Measurements from ENCODE around the gene RPUSD1. TPM values are rescaled to one million over a fixed set of nuclear protein-coding genes. Genes with fewer than 3 reads are reported as not detected.
A peak's percentile ranks its signal among the peaks of the same experiment; 100 is the strongest.

RPUSD1 gene
- total RNA-seq, 1 experiment from 2014 or later: 72.6 TPM

DNA sequence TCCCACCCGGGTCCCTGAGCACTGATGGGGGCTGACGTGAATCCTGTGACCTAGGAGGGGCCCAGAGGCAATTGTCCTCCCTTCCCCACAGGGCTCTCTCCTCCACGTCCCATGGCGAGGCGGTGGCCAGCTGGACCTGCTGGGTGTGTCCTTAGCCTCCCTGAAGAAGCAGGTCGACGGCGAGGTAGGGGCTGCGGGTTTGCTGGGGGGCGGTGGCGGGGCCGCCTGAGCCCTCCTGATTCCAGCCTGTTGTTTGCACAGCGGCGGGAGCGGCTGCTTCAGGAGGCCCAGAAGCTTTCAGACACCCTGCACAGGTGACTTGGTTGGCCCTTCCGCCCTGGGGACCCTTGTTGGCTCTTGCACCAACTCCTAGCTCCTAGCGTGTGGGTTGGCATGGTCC, 1.9 kb upstream of the RPUSD1 start:
- BruUV-seq (replicated peaks): no TSS peak
- Histone ChIP-seq H3F3A (ENCODE audit: low read length, unreplicated experiment) (no peaks in the 10 kb centered on the region), H4K20me1 (ENCODE audit: low read length) (no peaks in the 10 kb centered on the region), H3K4me2 (ENCODE audit: low read length) (peak overlapping the region; percentile 94), H3K79me2 (ENCODE audit: low read length) (peaks cover 45% of the 10 kb centered on the region), H3K9me3 (ENCODE audit: low read length) (no peaks in the 10 kb centered on the region), H2AFZ (ENCODE audit: low read length) (no peak overlapping the region), H3K4me1 (ENCODE audit: insufficient read depth, low read length) (peaks cover 6% of the 10 kb centered on the region; the same call in 1 of the 2 replicates), H3K9me2 (replicated peaks; ENCODE audit: low read length) (no peaks in the 10 kb centered on the region), H3K27me3 (ENCODE audit: low read length) (no peaks in the 10 kb centered on the region), H3K4me3 (ENCODE audit: low read length) (no peak overlapping the region), H3K27ac (ENCODE audit: low read length) (no peak overlapping the region), H3K9ac (ENCODE audit: low read length) (no peak overlapping the region), H3K36me3 (ENCODE audit: low read depth, low read length) (no peaks in the 10 kb centered on the region; the same call in 1 of the 2 replicates)
- CTCF ChIA-PET: no interaction called here
- TF ChIP-seq EZH2phosphoT487 (IDR thresholded peaks at IDR 0.05; ENCODE audit: borderline replicate concordance, low read length) (no peak), EZH2 (IDR thresholded peaks at IDR 0.05; ENCODE audit: low read length, unreplicated experiment) (no peak)
- TF ChIP-seq, protein P1, sequence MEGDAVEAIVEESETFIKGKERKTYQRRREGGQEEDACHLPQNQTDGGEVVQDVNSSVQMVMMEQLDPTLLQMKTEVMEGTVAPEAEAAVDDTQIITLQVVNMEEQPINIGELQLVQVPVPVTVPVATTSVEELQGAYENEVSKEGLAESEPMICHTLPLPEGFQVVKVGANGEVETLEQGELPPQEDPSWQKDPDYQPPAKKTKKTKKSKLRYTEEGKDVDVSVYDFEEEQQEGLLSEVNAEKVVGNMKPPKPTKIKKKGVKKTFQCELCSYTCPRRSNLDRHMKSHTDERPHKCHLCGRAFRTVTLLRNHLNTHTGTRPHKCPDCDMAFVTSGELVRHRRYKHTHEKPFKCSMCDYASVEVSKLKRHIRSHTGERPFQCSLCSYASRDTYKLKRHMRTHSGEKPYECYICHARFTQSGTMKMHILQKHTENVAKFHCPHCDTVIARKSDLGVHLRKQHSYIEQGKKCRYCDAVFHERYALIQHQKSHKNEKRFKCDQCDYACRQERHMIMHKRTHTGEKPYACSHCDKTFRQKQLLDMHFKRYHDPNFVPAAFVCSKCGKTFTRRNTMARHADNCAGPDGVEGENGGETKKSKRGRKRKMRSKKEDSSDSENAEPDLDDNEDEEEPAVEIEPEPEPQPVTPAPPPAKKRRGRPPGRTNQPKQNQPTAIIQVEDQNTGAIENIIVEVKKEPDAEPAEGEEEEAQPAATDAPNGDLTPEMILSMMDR (conservative IDR thresholded peaks at IDR 0.05; ENCODE audit: low read depth, low read length): no peak
- POLR2A ChIA-PET (ENCODE audit: unreplicated experiment): no interaction called here
- no peak for DNase-seq
- ATAC-seq: no peak
- intact Hi-C loops (cut with micrococcal nuclease): no loop called here

DNA sequence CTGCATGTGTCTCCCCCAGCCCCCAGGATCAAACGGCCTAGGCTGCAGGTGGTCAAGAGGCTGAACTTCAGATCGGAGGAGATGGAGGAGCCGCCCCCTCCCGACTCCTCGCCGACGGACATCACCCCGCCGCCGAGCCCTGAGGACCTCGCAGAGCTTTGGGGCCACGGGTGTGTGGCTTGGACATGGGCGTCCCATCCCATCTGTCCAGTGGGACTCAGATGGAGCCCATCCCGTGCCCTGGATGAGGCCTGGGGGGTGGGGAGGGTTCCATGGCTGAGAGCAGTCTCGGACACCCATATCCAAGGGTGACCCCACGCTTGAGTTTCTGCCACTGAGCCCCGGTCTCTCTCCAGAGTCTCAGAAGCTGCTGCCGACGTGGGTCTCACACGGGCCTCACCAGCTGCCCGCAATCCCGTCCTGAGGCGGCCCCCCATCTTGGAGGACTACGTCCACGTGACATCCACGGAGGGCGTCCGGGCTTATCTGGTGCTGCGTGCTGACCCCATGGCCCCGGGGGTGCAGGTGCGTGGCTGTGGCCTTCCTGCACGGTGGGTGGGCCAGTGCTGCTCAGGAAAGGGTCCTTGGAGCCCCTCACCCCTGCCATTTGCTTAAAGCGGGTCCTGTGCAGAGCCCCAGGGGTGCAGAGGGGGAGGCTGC, 1.1 kb upstream of the RPUSD1 start:
- Histone ChIP-seq H3K36me3 (ENCODE audit: low read depth, low read length) (no peaks in the 10 kb centered on the region; the same call in 1 of the 2 replicates), H3K27ac (ENCODE audit: low read length) (no peak overlapping the region), H3K4me3 (ENCODE audit: low read length) (peak overlapping the region; percentile 75), H3K27me3 (ENCODE audit: low read length) (no peaks in the 10 kb centered on the region), H3K4me2 (ENCODE audit: low read length) (peak overlapping the region; percentile 94), H3K9me3 (ENCODE audit: low read length) (no peaks in the 10 kb centered on the region), H3K79me2 (ENCODE audit: low read length) (peaks cover 45% of the 10 kb centered on the region), H3F3A (ENCODE audit: low read length, unreplicated experiment) (no peaks in the 10 kb centered on the region), H2AFZ (ENCODE audit: low read length) (no peak overlapping the region), H3K9me2 (replicated peaks; ENCODE audit: low read length) (no peaks in the 10 kb centered on the region), H3K4me1 (ENCODE audit: insufficient read depth, low read length) (peaks cover 6% of the 10 kb centered on the region; the same call in 1 of the 2 replicates), H4K20me1 (ENCODE audit: low read length) (no peaks in the 10 kb centered on the region), H3K9ac (ENCODE audit: low read length) (peak overlapping the region; percentile 86)
- TF ChIP-seq EZH2 (IDR thresholded peaks at IDR 0.05; ENCODE audit: low read length, unreplicated experiment) (no peak), EZH2phosphoT487 (IDR thresholded peaks at IDR 0.05; ENCODE audit: borderline replicate concordance, low read length) (no peak)
- TF ChIP-seq, protein P1 (conservative IDR thresholded peaks at IDR 0.05; ENCODE audit: low read depth, low read length): no peak
- ChIA-PET CTCF (interaction anchor here (0.9 to 1.5 kb wide), 2 partner anchors 48 to 77 kb away, joined by 5 to 6 read pairs; partner anchors contain the start of gene CIAO3), POLR2A (ENCODE audit: unreplicated experiment) (interaction anchor here (0.7 kb wide), 1 partner anchor 69 kb away, joined by 3 read pairs; no protein-coding TSS in a partner anchor)
- ATAC-seq: no peak
- intact Hi-C loops (cut with micrococcal nuclease): loop anchor here (10.0 kb wide), 1 partner anchor 75 kb away; the partner anchor contains the start of gene METRN
- no TSS peak for BruUV-seq (replicated peaks)
- no peak for DNase-seq

Data from PC-3 (cell line).